Astrocyte (in vitro differentiated cells and primary cell): ENCODE results near the gene PTPRN2. TPM values are rescaled to one million over a fixed set of nuclear protein-coding genes. Genes with fewer than 3 reads are reported as not detected.

Source experiments
- DNase-seq: peaks from one replicate; pipeline ENCODE4 v3.0.0-alpha.2; 2010; ENCODE audit warnings: low read depth
- FAIRE-seq: peaks from 2 replicates; lab custom pipeline; 2011; peaks lifted over from hg19 to GRCh38; lab: Jason Lieb, UNC
- H2AFZ ChIP-seq: 2 replicates; pipeline ENCODE4 v1.6.0; 2012; ENCODE audit warnings: low read depth, low read length, inconsistent platforms
- H3K27ac ChIP-seq: 2 replicates; pipeline ENCODE4 v1.5.1; 2011; ENCODE audit warnings: low read depth, low read length, inconsistent platforms
- H3K27me3 ChIP-seq: 2 replicates; pipeline ENCODE4 v1.6.0; 2011; ENCODE audit warnings: low read length, inconsistent platforms; ENCODE audit not compliant: insufficient read depth
- H3K36me3 ChIP-seq: 2 replicates; pipeline ENCODE4 v1.5.1; 2011; ENCODE audit warnings: low read length, inconsistent platforms; ENCODE audit not compliant: insufficient read depth
- H3K4me1 ChIP-seq: 2 replicates; pipeline ENCODE4 v1.5.1; 2011; ENCODE audit warnings: low read length, inconsistent platforms; ENCODE audit not compliant: insufficient read depth
- H3K4me2 ChIP-seq: 2 replicates; pipeline ENCODE4 v1.6.0; 2012; ENCODE audit warnings: low read length, inconsistent platforms
- H3K4me3 ChIP-seq: 2 replicates; pipeline ENCODE4 v1.5.1; 2011; ENCODE audit warnings: low read depth, mild to moderate bottlenecking, low read length, inconsistent platforms; ENCODE audit not compliant: insufficient read depth
- H3K79me2 ChIP-seq: 2 replicates; pipeline ENCODE4 v1.6.0; 2012; ENCODE audit warnings: mild to moderate bottlenecking, low read length, inconsistent platforms; ENCODE audit not compliant: insufficient read depth
- H3K9ac ChIP-seq: 2 replicates; pipeline ENCODE4 v1.6.0; 2012; ENCODE audit warnings: mild to moderate bottlenecking, low read length, inconsistent platforms
- H3K9me3 ChIP-seq: 2 replicates; pipeline ENCODE4 v1.5.1; 2012; ENCODE audit warnings: low read depth, mild to moderate bottlenecking, low read length, inconsistent platforms; ENCODE audit not compliant: insufficient read depth
- H4K20me1 ChIP-seq: 2 replicates; pipeline ENCODE4 v1.6.0; 2012; ENCODE audit warnings: low read length, inconsistent platforms; ENCODE audit not compliant: insufficient read depth
- H3K27ac Mint-ChIP-seq: one replicate; pipeline ENCODE4 v1.8.0; 2021; ENCODE audit warnings: mild to moderate bottlenecking, mixed read lengths; ENCODE audit not compliant: unreplicated experiment
- H3K27me3 Mint-ChIP-seq: one replicate; pipeline ENCODE4 v1.8.0; 2021; ENCODE audit warnings: low read depth, mixed read lengths; ENCODE audit not compliant: unreplicated experiment
- H3K36me3 Mint-ChIP-seq: one replicate; pipeline ENCODE4 v1.8.0; 2021; ENCODE audit warnings: low read depth, mixed read lengths; ENCODE audit not compliant: unreplicated experiment
- H3K4me1 Mint-ChIP-seq: one replicate; pipeline ENCODE4 v1.8.0; 2021; ENCODE audit warnings: low read depth, mixed read lengths; ENCODE audit not compliant: unreplicated experiment
- H3K4me3 Mint-ChIP-seq: one replicate; pipeline ENCODE4 v1.8.0; 2021; ENCODE audit warnings: mild to moderate bottlenecking, moderate library complexity, mixed read lengths; ENCODE audit not compliant: unreplicated experiment
- H3K9me3 Mint-ChIP-seq: one replicate; pipeline ENCODE4 v1.8.0; 2021; ENCODE audit warnings: mild to moderate bottlenecking, mixed read lengths; ENCODE audit not compliant: unreplicated experiment
- EZH2 ChIP-seq: IDR thresholded peaks from 2 replicates; pipeline ENCODE4 v1.6.1; 2012; ENCODE audit warnings: mild to moderate bottlenecking, low read length, inconsistent platforms; ENCODE audit not compliant: insufficient read depth
- total RNA-seq: library from RNA; stranded (reverse); gene quantifications from 2 replicates; pipeline ENCODE4 v1.2.1, GENCODE V29; 2021
- TF ChIP-seq, protein P1 (sequence below): IDR thresholded peaks from 2 replicates; pipeline ENCODE4 v1.5.1; 2011; ENCODE audit warnings: low read depth, mild to moderate bottlenecking, inconsistent platforms, low read length, moderate library complexity; ENCODE audit not compliant: insufficient read depth

PTPRN2 gene
- total RNA-seq, 1 donor from 2014 or later, result 0.09 TPM

DNA sequence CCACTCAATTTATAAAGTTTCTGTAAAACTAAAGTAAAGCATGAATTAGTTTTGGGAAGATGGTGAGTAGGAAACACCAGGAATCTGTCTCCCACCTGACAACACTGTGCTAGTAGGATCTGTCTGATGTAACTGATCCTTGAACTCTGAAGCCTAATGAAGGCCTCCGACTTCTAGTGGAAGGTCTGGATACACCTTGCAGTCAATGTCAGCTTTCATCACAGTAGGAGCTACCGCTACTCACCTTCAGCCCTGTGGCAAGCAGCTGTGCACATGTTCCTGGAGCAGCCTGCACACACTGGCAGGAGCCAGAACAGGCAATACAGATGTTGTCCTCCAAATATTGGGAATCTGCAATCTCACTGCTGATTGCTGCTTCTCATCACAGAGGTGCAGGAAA, 471.4 kb downstream of the PTPRN2 start:
- Histone ChIP-seq H3K4me2 (no peak overlapping the region), H3K9me3 (peaks cover 18% of the 10 kb centered on the region), H3K4me3 (no peak overlapping the region), H4K20me1 (no peaks in the 10 kb centered on the region), H3K4me1 (no peaks in the 10 kb centered on the region), H3K79me2 (no peaks in the 10 kb centered on the region), H3K9ac (no peak overlapping the region), H3K27me3 (no peaks in the 10 kb centered on the region), H3K36me3 (no peaks in the 10 kb centered on the region), H3K27ac (no peak overlapping the region), H2AFZ (no peak overlapping the region)
- Mint-ChIP-seq H3K27ac (no peak overlapping the region), H3K4me3 (no peak overlapping the region), H3K36me3 (no peaks in the 10 kb centered on the region), H3K4me1 (no peaks in the 10 kb centered on the region), H3K9me3 (peaks cover 18% of the 10 kb centered on the region), H3K27me3 (no peaks in the 10 kb centered on the region)
- no peak for DNase-seq
- TF ChIP-seq EZH2, result no peak
- TF ChIP-seq, protein P1, sequence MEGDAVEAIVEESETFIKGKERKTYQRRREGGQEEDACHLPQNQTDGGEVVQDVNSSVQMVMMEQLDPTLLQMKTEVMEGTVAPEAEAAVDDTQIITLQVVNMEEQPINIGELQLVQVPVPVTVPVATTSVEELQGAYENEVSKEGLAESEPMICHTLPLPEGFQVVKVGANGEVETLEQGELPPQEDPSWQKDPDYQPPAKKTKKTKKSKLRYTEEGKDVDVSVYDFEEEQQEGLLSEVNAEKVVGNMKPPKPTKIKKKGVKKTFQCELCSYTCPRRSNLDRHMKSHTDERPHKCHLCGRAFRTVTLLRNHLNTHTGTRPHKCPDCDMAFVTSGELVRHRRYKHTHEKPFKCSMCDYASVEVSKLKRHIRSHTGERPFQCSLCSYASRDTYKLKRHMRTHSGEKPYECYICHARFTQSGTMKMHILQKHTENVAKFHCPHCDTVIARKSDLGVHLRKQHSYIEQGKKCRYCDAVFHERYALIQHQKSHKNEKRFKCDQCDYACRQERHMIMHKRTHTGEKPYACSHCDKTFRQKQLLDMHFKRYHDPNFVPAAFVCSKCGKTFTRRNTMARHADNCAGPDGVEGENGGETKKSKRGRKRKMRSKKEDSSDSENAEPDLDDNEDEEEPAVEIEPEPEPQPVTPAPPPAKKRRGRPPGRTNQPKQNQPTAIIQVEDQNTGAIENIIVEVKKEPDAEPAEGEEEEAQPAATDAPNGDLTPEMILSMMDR, result no peak
- no peak for FAIRE-seq

DNA sequence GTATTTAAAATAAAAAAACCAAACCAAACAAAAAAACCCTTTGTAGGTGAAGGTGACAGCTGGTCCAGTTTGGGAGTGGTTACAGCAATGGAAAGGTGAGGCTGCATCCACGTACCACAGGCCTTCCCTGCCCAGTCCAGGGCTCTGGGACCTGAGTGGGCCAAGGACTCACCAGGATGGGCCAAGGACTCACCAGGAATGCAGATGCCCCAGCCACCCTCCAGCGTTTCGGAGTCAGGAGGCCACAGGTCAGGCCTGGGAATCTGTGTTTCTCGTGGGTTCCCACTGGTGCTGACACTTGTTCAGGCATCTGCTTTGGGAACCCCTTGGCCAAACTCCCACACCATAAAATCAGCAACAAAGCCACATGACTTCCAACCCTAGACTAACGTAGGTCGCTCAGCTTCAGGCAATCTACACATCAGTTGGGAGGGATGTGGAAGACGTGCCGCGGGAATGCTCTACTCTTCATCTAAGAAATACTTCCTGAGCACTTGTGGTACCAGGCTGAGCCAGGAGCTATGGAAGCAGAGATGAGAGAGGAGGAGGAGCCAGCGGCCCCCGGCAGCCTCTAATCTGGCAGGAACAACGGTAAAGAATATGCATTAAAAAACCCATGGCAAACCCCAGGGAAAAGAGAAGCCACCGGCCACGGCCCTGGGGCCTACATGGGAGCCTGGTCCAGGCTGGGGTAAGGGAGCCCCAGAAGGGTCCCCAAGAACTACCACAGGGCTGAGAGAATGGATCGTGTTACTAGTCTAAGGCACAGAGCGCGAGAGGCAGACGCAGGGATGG, 473.4 kb downstream of the PTPRN2 start:
- no peak overlapping the region for H2AFZ ChIP-seq
- FAIRE-seq (no peak), DNase-seq (no peak)
- no peaks in the 10 kb centered on the region for H4K20me1 ChIP-seq
- no peak overlapping the region for H3K4me3 ChIP-seq
- peaks cover 25% of the 10 kb centered on the region for H3K9me3 ChIP-seq
- H3K27ac ChIP-seq, result no peak overlapping the region
- H3K4me2 ChIP-seq, result no peak overlapping the region
- no peaks in the 10 kb centered on the region for H3K36me3 Mint-ChIP-seq
- peaks cover 20% of the 10 kb centered on the region for H3K9me3 Mint-ChIP-seq
- no peaks in the 10 kb centered on the region for H3K79me2 ChIP-seq
- H3K9ac ChIP-seq, result no peak overlapping the region
- H3K4me3 Mint-ChIP-seq, result no peak overlapping the region
- TF ChIP-seq EZH2, result no peak
- TF ChIP-seq, protein P1, result no peak
- no peak overlapping the region for H3K27ac Mint-ChIP-seq
- no peaks in the 10 kb centered on the region for H3K4me1 ChIP-seq
- no peaks in the 10 kb centered on the region for H3K4me1 Mint-ChIP-seq
- no peaks in the 10 kb centered on the region for H3K27me3 Mint-ChIP-seq
- no peaks in the 10 kb centered on the region for H3K27me3 ChIP-seq
- H3K36me3 ChIP-seq, result no peaks in the 10 kb centered on the region
